Ascending aorta (tissue), 2 donors: ENCODE measurements around the gene ST6GALNAC3. TPM values are rescaled to one million over a fixed set of nuclear protein-coding genes. Genes with fewer than 3 reads are reported as not detected.
A peak's percentile ranks its signal among the peaks of the same experiment; 100 is the strongest.

ENCODE experiments used
- DNase-seq, 2 donors: peaks; one replicate each; pipeline ENCODE4 v3.0.0-alpha.2; 2019; ENCODE audit warnings: low spot score in 2 of 2
- H3K27ac ChIP-seq, 2 donors: fragments of 200-600 bp; sonication (generic); one replicate each; pipeline ENCODE4 v1.5.1; 2016 to 2017; ENCODE audit warnings: mild to moderate bottlenecking in 1 of 2
- H3K27me3 ChIP-seq: fragments of 200-600 bp; sonication (generic); one replicate; pipeline ENCODE4 v1.5.1; 2017
- H3K36me3 ChIP-seq, 2 donors: fragments of 200-600 bp; sonication (generic); one replicate each; pipeline ENCODE4 v1.5.1; 2016
- H3K4me1 ChIP-seq, 2 donors: fragments of 200-600 bp; sonication (generic); one replicate each; pipeline ENCODE4 v1.5.1; 2016 to 2017; ENCODE audit warnings: mild to moderate bottlenecking in 1 of 2
- H3K4me3 ChIP-seq, 2 donors: fragments of 200-600 bp; sonication (generic); one replicate each; pipeline ENCODE4 v1.5.1; 2016 to 2017; ENCODE audit warnings: mild to moderate bottlenecking in 1 of 2
- H3K9me3 ChIP-seq, 2 donors: fragments of 200-600 bp; sonication (generic); one replicate each; pipeline ENCODE4 v1.5.1; 2016
- CTCF ChIP-seq, 3 experiments: fragments of 200-600 bp in 2 of 3; fragments of 450-650 bp in 1 of 3; sonication (generic) in 2 of 3; IDR thresholded peaks; one replicate each; pipeline ENCODE4 v1.5.1; 2016 to 2019; ENCODE audit warnings: antibody characterized with exemption in 3 of 3, mild to moderate bottlenecking in 1 of 3, moderate library complexity in 1 of 3
- intact Hi-C: fragments of 100-400 bp; cut with DNase I; formaldehyde crosslinking; loops from one replicate; pipeline ENCODE4 v1.15.1; 2023
- total RNA-seq: library from RNA; depleted of rRNA; stranded (reverse); fragments of >200 nt; gene quantifications from one replicate; pipeline ENCODE4 v1.1.0, GENCODE V29; 2016

The ST6GALNAC3 gene
- 34.5 TPM for total RNA-seq

GRCh38 chr1:76074321-76075187 lies at the start of gene ST6GALNAC3:
TSS of gene ST6GALNAC3 (plus strand) at chr1:76074746.
- intact Hi-C loops: loop anchor here (5.0 to 10.0 kb wide), 6 partner anchors 290 to 1758 kb away; partner anchors contain the start of genes ACADM, PIGK, RABGGTB and ZZZ3
- H3K36me3 ChIP-seq: no peaks in the 10 kb centered on the region
- H3K27ac ChIP-seq: peak within 1 kb of the TSS; percentile 58 to 76
- H3K4me1 ChIP-seq: peaks cover 0 to 8% of the 10 kb centered on the region in 2 donors
- H3K27me3 ChIP-seq: no peaks in the 10 kb centered on the region
- DNase-seq: peak; percentile 41 to 88
- H3K4me3 ChIP-seq: peak within 1 kb of the TSS; percentile 58 to 74
- H3K9me3 ChIP-seq: no peaks in the 10 kb centered on the region
- TF ChIP-seq CTCF (IDR thresholded peaks at IDR 0.05): no peak

GRCh38 chr1:76027341-76027740 lies 47.2 kb upstream of the ST6GALNAC3 start:
- DNase-seq: no peak
- Histone ChIP-seq H3K27ac (no peak overlapping the region), H3K4me3 (no peak overlapping the region), H3K9me3 (no peaks in the 10 kb centered on the region), H3K4me1 (no peaks in the 10 kb centered on the region), H3K36me3 (no peaks in the 10 kb centered on the region), H3K27me3 (no peaks in the 10 kb centered on the region)
- TF ChIP-seq CTCF (IDR thresholded peaks at IDR 0.05): no peak
- intact Hi-C loops: no loop called here

GRCh38 chr1:76029331-76029730 lies 45.2 kb upstream of the ST6GALNAC3 start:
- no peaks in the 10 kb centered on the region for H3K36me3 ChIP-seq
- no peak for TF ChIP-seq CTCF (IDR thresholded peaks at IDR 0.05)
- H3K4me1 ChIP-seq: no peaks in the 10 kb centered on the region
- no peak for DNase-seq
- no peaks in the 10 kb centered on the region for H3K27me3 ChIP-seq
- intact Hi-C loops: no loop called here
- no peak overlapping the region for H3K4me3 ChIP-seq
- no peak overlapping the region for H3K27ac ChIP-seq
- no peaks in the 10 kb centered on the region for H3K9me3 ChIP-seq

GRCh38 chr1:76031496-76031895 lies 43.0 kb upstream of the ST6GALNAC3 start:
- DNase-seq: no peak
- Histone ChIP-seq H3K4me1 (no peaks in the 10 kb centered on the region), H3K27me3 (no peaks in the 10 kb centered on the region), H3K4me3 (no peak overlapping the region), H3K36me3 (no peaks in the 10 kb centered on the region), H3K27ac (no peak overlapping the region), H3K9me3 (no peaks in the 10 kb centered on the region)
- intact Hi-C loops: no loop called here
- TF ChIP-seq CTCF (IDR thresholded peaks at IDR 0.05): no peak

GRCh38 chr1:76033800-76034475 lies 40.6 kb upstream of the ST6GALNAC3 start:
- no peak for DNase-seq
- Histone ChIP-seq H3K27ac (no peak overlapping the region), H3K9me3 (no peaks in the 10 kb centered on the region), H3K36me3 (no peaks in the 10 kb centered on the region), H3K4me3 (no peak overlapping the region), H3K4me1 (no peaks in the 10 kb centered on the region), H3K27me3 (no peaks in the 10 kb centered on the region)
- intact Hi-C loops: no loop called here
- TF ChIP-seq CTCF (IDR thresholded peaks at IDR 0.05): no peak
